WTC11 (cell line): ENCODE results near the gene SLC12A2.

Experiments used
- AFF4 ChIP-seq: sonication (generic); formaldehyde crosslinking; IDR thresholded peaks from 2 replicates; pipeline ENCODE4 v1.8.1; 2023; ENCODE audit warnings: mild to moderate bottlenecking, missing genetic modification reagents, borderline replicate concordance
- CREB1 ChIP-seq: sonication (generic); formaldehyde crosslinking; IDR thresholded peaks from 2 replicates; pipeline ENCODE4 v1.8.0; 2023; ENCODE audit warnings: mild to moderate bottlenecking, missing genetic modification reagents
- CTCF ChIP-seq: fragments of 200-600 bp; IDR thresholded peaks from 2 replicates; pipeline ENCODE4 v1.8.0; 2022; ENCODE audit warnings: antibody characterized with exemption
- E2F1 ChIP-seq: sonication (generic); formaldehyde crosslinking; IDR thresholded peaks from 2 replicates; pipeline ENCODE4 v1.8.0; 2022; ENCODE audit warnings: mild to moderate bottlenecking, missing genetic modification reagents
- ESRRA ChIP-seq: sonication (generic); formaldehyde crosslinking; IDR thresholded peaks from 2 replicates; pipeline ENCODE4 v1.8.1; 2022; ENCODE audit warnings: mild to moderate bottlenecking, missing genetic modification reagents, borderline replicate concordance
- NR1H2 ChIP-seq: sonication (generic); formaldehyde crosslinking; IDR thresholded peaks from 2 replicates; pipeline ENCODE4 v1.9.0; 2021; ENCODE audit warnings: mild to moderate bottlenecking, moderate library complexity, missing genetic modification reagents
- ZNF281 ChIP-seq: sonication (generic); formaldehyde crosslinking; IDR thresholded peaks from 2 replicates; pipeline ENCODE4 v1.8.0; 2023; ENCODE audit warnings: mild to moderate bottlenecking, missing genetic modification reagents
- ZNF416 ChIP-seq: fragments of 250-450 bp; sonication (Bioruptor Pico); IDR thresholded peaks from 2 replicates; pipeline ENCODE4 v1.9.0; 2021; ENCODE audit warnings: mild to moderate bottlenecking, inconsistent platforms

GRCh38 chr5:128195316-128195715, 111.8 kb downstream of the SLC12A2 start:
- TF ChIP-seq E2F1 (CRISPR knock-in tag) (no peak), CREB1 (no peak), CTCF (no peak), ZNF281 (no peak), NR1H2 (no peak), ZNF416 (no peak), ESRRA (no peak), AFF4 (no peak)
